Astrocyte of the hippocampus (primary cell): ENCODE results near the gene PSME4.
A peak's percentile ranks its signal among the peaks of the same experiment; 100 is the strongest.

ENCODE experiments used
- DNase-seq: peaks from one replicate; pipeline ENCODE4 v3.0.0; 2011; ENCODE audit warnings: low read depth, low spot score

The PSME4 gene, protein sequence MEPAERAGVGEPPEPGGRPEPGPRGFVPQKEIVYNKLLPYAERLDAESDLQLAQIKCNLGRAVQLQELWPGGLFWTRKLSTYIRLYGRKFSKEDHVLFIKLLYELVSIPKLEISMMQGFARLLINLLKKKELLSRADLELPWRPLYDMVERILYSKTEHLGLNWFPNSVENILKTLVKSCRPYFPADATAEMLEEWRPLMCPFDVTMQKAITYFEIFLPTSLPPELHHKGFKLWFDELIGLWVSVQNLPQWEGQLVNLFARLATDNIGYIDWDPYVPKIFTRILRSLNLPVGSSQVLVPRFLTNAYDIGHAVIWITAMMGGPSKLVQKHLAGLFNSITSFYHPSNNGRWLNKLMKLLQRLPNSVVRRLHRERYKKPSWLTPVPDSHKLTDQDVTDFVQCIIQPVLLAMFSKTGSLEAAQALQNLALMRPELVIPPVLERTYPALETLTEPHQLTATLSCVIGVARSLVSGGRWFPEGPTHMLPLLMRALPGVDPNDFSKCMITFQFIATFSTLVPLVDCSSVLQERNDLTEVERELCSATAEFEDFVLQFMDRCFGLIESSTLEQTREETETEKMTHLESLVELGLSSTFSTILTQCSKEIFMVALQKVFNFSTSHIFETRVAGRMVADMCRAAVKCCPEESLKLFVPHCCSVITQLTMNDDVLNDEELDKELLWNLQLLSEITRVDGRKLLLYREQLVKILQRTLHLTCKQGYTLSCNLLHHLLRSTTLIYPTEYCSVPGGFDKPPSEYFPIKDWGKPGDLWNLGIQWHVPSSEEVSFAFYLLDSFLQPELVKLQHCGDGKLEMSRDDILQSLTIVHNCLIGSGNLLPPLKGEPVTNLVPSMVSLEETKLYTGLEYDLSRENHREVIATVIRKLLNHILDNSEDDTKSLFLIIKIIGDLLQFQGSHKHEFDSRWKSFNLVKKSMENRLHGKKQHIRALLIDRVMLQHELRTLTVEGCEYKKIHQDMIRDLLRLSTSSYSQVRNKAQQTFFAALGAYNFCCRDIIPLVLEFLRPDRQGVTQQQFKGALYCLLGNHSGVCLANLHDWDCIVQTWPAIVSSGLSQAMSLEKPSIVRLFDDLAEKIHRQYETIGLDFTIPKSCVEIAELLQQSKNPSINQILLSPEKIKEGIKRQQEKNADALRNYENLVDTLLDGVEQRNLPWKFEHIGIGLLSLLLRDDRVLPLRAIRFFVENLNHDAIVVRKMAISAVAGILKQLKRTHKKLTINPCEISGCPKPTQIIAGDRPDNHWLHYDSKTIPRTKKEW (N-terminal part only)

DNA sequence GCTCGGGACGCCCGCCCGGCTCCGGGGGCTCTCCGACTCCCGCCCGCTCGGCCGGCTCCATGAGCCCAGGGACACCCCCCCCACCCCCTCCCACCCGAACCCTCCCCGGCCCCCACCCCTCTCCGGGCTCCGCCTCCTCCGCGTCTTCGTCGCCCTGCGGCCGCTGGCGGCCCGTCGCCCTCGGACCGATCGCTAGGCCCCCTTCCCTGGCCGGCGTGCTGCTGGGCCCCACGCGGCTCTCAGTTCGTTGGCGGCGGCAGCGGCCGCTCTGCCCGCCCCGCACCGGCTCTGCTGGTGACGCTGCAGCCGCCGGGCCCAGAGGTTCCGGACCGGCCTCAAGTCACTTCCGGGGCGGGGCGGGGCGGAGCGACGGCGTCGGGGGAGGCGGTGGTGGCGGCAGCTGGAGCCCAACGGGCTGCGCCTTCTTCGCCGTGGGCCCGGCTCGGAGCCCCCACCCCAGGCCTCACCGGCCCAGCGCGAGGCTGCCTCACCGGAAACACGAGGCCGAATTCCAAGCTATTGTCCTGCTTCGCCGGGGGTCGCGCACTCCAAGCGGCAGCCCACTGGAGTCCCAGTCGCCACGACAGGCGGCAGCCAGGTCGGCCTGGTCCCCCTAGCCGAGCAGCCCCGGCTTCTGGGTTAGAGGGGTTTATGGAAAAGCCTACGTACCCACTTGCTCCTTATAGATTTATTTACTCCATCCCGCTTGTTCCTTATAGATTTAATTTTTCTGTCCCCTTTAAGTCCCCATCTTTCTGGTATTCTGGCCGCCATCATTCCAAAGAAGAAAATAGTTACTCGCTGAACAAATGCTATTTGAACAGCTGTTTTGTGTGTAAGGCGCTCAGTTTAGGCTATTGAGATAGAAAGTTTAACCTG lies at the start of gene PSME4:
TSS of gene PSME4 (minus strand) at position 270 of the 879 bp plus-strand sequence. CDS start at position 61, 209 bp downstream.
- DNase-seq: peak; percentile 97

DNA sequence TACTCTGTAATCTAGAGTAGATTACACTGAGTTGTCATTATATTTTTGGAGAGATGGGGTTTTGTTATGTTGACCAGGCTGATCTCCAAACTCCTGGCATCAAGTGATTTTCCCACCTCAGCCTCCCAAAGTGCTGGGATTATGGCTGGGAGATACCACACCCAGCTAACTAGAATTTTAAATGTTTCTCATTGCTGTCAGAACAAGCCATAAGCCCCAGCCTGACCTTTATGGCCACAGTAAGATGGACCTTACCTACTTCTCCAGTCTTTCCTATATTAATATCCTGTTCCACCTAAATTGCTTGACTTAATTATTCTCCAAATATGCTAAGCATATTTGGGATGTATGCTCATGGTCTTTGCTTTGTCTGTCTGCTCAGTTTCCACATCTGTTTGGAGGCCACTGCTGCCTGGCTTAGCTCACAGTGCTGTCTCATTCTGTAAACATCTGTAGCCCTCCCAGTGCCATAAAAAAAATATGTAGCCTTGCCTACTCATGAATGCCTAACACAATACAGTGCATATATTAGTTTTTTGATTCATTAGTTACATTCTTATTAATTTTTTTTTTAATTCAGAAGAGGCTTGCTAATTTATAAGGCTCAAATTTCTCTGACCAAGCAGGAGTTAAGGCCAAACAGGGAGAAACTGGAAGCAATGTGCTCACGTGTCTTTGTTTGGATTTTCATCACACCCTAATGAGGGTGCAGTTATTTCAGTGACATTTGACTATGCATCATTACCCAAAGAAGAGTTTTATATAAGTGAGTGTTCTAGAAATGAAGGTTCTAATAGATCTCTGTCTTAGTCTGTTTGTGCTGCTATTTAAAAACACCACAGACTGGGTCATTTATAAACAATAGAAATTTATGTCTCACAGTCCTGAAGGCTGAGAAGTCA lies 45.3 kb upstream of the PSME4 start:
- peak; percentile 32 for DNase-seq

DNA sequence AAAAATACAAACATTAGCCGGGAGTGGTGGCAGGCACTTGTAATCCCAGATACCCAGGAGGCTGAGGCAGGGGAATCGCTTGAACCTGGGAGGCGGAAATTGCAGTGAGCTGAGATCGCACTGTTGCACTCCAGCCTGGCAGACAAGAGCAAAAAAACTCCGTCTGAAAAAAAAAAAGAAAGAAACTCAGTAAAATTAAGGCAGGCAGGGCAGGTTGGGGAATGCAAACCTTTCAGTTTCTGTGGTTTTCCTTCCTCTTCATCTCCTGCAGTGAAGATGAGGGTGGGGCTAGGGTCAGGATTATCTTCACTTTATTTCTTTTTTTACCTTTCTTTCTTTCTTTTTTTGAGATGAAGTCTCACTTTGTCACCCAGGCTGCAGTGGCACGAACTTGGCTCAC lies 43.2 kb upstream of the PSME4 start:
- DNase-seq: no peak

DNA sequence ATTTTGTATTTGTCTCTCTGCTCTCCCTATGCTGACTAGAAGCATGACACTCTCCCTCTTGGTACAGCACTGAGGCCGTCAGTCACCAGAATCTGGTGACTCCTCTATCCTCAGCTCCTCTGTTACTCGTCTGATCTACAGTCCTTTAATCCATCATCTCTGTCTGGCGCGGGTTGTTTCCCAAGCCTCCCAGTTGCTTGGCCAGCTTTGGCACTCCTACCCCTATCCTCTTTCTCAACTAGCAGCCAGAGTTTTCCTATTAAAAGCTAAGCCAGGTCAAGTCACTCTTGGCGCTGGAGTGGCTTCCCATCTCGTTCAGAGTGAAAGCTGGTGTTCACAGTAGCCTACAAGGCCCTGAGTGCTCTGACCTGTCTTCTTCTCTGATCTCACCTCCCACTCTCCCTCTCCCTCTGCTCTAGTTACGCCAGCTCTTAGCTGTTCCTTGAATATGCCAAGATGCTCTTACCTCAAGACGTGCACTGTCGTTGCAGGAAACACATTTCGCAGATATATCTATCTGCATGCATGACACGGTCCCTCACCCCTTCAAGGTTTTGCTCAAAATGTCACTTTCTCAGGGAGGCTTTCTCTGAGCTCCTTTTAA lies 41.8 kb upstream of the PSME4 start:
- no peak for DNase-seq

DNA sequence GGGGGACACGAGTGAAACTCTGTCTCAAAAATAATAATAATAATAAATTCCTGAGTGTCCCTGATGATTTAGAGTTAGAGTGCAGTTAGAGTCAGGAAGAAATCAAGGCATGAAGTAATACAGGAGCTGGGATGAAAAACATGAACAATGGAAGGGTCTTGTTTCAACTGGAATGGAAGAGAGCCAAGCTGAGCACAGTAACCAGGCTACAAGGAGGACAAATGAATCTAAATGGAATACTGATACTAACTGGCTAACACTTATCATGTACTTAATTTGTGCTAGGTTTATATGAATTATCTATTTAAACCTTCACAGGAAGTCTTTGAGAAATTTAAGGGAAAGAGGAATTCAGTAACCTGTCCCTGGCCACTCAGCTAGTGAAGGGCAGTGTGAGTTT lies 38.8 kb upstream of the PSME4 start:
- DNase-seq: no peak

DNA sequence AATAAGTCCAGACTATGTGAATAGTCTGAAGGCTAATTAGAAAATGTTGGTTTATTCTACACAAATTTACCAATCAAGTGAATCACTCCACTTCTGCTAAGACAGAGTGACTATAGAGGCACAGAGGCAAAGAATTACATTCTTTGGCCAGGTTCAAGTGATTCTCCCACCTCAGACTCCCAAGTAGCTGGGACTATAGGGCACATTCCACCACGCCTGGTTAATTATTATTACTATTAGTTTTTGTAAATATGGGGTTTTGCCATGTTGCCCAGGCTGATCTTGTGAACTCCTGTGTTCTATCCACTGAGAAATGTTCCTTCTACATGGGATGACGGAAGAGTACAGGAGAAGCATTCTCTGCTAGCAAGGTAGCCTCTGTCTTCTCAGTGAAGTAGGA lies 37.6 kb upstream of the PSME4 start:
- no peak for DNase-seq

DNA sequence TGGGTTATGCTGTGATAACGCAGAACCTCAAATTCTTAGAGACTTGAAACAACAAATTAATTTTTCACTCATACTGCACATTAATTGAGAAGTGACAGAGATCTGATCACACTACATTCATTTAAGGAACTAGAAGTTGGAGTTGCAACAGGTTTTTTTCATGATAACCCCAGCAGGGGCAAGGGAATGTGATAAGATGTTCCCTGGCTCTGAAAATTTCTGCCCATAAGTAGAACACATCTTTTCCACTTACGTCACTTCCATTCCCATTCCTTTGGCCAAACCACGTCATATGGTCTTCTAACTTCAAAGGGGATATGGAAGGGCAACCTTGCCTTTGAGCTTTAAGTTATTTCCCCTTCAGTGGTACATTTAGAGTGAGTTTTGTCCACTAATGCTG lies 29.7 kb upstream of the PSME4 start:
- peak; percentile 11 for DNase-seq

DNA sequence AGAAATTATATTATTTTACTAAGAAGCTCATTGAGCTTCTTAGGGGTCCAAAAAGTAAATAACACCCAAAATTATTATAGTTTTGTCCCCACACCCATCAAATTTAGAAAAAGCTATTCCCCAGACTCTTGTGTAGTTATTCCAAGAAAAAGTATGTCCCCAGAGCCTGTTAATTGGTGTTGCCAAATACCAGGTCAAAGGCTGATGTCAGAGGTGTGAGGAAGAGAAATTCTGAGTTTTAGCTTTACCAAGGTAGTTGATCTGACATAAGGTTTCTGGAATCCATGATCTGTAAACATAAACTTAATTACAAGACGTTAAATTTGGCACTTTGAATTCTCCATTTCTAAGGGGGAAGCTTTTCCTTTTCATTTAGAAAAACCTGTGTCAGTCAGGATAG lies 29.3 kb upstream of the PSME4 start:
- no peak for DNase-seq

DNA sequence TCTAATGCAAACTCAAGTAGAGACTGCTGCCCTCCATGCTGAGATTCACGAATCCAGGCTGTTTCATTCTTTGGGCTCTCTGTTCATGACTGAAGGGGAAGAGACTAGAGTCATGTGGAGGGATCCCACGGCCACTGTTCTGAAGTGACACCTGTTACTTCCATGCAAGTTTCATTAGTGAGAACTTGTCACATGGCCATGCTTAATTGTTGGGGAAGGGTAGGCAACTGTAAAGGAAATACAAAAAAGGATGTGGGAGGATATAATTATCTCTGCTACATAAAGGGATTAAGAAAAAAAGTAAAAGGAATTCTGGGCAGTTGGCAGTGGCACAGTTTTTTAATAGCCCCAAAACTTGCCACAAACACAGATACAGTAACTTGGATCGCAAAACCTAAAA lies 28.0 kb upstream of the PSME4 start:
- no peak for DNase-seq

DNA sequence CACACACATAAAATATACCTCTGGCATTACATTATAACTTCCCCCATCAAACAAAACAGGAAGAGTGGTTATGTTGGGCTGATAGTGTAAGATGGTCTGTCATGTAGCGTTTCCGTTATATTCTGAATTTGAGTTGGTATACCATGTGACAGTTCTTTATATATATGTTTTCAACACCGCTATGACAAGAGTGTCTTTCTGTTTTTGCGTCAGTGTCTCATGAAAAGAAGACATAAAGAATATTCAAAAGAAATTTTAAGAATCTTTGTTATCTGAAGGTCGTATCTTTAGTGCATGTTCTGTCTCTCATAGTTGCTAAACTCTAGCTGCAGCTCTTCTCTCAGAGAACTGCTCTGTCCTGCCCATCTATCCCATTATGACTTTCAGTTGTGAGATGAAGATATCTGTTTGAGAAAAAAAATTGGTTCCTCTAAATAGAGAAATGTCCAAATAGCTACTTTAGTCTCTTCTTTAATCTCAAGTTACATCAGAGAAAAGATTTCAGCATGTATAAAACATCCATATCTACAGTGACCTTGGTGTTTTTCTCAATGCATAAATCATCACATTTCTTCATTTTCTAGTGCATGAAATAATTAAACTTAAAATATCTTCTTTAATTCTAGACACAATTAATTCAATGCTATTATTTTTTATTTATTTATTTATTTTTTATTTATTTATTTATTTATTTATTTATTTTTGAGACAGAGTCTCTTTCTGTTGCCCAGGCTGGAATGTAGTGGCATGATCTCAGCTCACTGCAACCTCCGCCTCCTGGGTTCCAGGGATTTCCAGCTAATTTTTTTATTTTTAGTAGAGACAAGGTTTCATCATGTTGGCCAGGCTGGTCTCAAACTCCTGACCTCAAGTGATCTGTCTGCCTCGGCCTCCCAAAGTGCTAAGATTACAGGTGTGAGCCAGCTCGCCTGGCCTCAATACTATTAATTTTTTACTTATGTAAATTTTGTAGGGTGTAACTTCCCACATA lies 24.3 kb upstream of the PSME4 start:
- DNase-seq: no peak

DNA sequence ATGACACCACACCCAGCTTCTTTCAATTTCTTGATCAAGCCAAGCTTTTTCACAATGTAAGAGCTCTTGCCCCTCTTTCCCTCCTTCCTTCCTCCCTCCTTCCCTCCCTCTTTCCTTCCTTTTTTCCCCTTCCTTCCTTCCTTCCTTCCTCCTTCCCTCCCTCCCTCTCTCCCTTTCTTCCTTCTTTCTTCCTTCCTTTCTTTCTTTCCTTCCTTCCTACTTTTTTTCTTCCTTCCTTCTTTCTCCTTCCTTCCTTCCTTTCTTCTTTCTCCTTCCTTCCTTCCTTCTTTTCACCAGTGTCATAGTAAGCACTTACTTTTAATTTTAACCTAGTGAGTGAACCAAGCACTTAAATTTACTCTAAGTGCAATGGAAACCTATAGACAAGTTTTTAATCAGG lies 21.2 kb upstream of the PSME4 start:
- no peak for DNase-seq

DNA sequence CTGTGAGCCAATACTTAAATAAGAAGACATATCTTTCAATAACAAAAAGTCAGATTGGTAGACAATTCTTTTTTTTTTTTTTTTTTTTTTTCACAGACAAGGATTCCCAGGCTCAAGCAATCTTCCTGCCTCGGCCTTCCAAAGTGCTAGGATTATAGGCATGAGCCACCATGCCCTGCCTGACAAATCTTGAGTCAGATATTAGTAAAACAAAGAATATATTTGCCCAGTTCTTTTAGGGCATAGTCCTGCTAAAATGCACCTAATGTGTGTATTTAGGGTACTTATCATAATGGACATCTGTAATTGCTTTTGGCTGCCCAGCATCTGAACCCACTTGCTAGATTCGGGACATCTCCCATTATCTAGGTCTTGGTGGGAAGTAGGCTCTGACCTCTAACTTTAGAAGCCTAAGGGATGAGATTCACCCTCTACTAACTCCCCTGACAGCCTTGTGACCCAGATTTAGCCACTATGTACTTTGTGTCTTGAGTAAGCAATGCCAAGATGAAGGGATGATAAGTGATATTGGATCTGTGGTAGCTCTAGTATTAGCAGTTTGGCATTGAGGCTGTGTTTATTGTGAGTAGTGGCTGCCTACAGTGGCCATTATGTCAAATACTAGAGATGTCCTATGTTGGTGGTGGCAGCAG lies 18.5 kb upstream of the PSME4 start:
- no peak for DNase-seq

DNA sequence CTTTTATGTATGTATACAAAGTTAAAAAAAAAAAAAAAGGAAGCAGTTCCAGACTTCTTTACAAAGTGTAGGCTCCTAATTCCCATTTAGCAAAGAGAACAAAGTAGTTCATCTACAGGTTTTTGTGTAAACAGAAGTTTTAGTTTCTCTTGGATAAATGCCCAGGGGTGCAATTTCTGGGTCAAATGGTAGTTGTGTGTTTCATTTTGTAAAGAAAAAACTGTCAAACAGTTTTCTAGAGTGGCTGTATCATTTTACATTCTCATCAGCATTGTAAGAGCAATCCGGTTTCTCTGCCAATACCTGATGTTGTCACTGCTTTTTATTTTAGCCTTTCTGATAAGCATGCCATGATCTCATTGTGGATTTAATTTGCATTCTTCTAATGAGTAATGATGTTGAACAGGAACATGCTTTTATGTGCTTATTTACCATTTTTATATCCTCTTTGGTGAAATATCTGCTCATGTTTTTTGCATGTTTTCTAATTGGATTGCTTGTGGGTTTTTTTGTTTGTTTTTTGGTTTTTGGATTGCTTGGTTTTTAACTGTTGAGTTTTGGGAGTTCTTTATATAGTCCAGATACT lies 16.6 kb upstream of the PSME4 start:
- peak; percentile 71 for DNase-seq

DNA sequence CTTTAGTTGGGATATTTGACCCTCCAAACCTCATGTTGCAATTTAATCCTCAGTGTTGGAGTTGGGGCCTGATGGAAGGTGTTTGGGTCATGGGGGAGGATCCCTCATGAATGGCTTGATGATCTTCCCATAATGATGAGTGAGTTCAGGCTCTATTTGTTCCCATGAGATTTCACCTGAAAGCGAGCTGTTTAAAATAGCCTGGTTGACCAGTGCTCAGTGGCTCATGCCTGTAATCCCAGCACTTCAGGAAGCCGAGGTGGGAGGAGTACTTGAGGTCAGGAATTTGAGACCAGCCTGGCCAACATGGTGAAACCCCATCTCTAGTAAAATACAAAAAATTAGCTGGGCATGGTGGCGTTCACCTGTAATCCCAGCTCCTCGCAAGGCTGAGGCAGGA lies 14.9 kb upstream of the PSME4 start:
- no peak for DNase-seq

DNA sequence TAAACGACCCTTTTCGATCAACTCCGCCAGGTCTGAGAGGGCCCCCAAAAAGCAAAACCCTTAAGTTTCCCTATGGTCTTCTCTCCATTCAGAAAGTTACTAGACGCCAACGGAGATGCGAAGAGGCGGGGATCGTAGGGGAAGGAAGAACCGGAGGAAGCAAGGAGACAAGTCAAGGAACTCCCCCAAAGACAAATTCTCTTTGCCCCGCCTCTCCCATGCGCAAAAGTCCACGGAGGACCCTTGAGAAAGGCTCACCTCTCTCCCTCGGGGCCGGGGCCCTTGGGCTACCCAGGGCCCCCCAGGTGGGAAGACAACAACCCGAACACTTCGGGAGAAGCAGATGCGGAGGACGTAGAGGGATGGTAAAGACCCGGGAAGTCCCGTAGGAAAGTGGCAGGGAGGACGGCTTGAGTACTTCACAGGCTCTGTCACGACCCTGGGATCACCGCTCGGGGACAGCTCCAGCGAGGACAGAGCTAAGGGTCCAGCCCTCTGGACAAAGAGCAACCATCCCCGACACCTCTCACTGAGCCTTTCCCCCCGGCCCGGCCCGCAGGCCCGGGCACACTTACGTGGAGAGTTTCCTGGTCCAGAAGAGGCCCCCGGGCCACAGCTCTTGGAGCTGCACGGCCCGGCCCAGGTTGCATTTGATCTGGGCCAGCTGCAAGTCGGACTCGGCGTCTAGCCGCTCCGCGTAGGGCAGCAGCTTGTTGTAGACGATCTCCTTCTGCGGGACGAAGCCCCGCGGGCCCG lies 647 bp downstream of the PSME4 start:
- peak; percentile 66 for DNase-seq

DNA sequence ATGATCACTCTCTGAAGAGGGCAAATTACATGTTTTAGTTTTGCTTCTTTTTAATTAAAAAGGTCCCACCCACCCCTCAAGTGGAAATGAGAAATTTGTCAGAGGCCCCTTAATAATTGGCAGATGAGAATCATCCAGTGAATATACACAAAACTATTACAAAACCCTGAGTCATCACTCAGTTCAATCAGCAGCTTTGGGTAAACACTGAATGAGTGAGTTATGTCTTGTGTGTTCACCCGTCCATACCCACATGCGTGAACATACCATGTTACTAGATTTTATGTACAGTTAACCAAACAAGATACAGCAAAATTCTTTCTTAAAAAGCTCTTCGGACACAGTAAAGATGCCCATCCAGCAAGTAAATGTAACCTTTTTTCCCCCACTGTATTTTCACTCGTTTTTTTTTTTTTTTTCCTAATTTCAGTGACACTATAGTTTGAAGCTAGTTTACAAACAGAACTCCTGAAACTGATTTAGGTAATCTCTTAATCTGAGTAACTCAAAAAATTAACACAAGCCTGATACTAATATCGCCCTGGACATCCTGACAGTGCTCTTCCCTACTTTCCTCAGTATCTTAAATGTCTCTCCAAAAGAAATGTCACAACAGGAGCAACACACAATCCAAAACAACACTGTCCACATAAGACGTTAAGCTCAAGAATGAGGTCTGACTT lies 1.4 kb downstream of the PSME4 start:
- DNase-seq: peak; percentile 57
